ENCODE results near the gene SMOC2. TPM values are rescaled to one million over a fixed set of nuclear protein-coding genes. Genes with fewer than 3 reads are reported as not detected.

SMOC2 gene
- total and polyA plus RNA-seq, 3 experiments from 2014 or later: not detected

DNA sequence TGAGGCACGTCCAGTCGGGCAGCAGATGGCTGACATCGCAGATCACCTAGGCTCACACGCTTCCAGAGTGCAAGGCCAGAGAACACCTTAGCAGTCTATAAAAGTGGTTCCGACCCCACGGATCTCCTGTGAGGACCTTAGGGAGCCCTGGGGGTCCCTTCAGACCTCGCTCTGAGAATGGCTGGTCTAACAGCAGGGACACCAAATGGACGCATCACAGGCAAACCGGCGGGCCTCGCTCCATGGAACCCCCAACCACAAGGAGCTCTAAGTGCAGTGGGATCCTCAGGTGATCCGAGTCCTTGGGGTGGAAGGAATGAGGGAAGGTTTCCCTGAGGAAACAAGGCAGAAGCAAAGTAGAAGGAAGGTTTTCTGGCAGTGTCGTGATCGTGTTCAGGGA lies 135.4 kb downstream of the SMOC2 start:
- Histone ChIP-seq H3K36me3 (ENCODE audit: insufficient read depth, low read length) (no peaks in the 10 kb centered on the region), H3K27ac (ENCODE audit: low read depth, low read length) (no peak overlapping the region), H3K4me1 (ENCODE audit: insufficient read depth, low read length) (no peaks in the 10 kb centered on the region), H3K9me3 (ENCODE audit: low read length) (no peaks in the 10 kb centered on the region), H3K4me3 (ENCODE audit: low read length) (no peak overlapping the region), H3K27me3 (ENCODE audit: insufficient read depth, low read length, poor library complexity, severe bottlenecking) (no peaks in the 10 kb centered on the region)
- Mint-ChIP-seq H3K9me3 (no peaks in the 10 kb centered on the region), H3K27ac (no peak overlapping the region), H3K4me3 (no peak overlapping the region), H3K36me3 (no peaks in the 10 kb centered on the region), H3K27me3 (peaks cover 0 to 3% of the 10 kb centered on the region in 2 donors), H3K4me1 (no peaks in the 10 kb centered on the region)
- no peak for DNase-seq
- ChIA-PET CTCF (no interaction called here), POLR2A (no interaction called here)

DNA sequence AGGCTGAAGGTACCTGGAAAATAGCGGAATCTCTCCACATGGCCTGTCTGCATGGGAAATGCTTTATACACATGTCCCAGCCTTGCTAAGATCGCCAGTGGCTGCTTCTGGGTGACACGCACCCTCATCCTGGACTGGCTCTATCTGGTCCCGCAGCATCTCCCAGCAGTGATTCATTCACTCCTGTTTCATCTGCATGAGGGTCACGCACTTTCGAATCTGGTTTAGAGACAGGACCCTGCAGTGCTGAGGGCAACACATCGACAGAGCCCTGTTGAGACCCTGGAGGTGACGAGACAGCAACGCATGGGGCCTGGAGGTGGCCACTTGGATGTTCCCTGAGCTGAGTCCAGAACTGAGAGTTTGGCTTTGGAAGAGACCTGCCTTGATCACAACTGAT lies 136.5 kb downstream of the SMOC2 start:
- no peaks in the 10 kb centered on the region for H3K4me1 Mint-ChIP-seq
- H3K4me3 Mint-ChIP-seq: no peak overlapping the region
- H3K36me3 ChIP-seq (ENCODE audit: insufficient read depth, low read length): no peaks in the 10 kb centered on the region
- no peak overlapping the region for H3K4me3 ChIP-seq (ENCODE audit: low read length)
- DNase-seq: no peak
- no peak overlapping the region for H3K27ac ChIP-seq (ENCODE audit: low read depth, low read length)
- H3K36me3 Mint-ChIP-seq: no peaks in the 10 kb centered on the region
- H3K9me3 Mint-ChIP-seq: no peaks in the 10 kb centered on the region
- no peaks in the 10 kb centered on the region for H3K27me3 ChIP-seq (ENCODE audit: insufficient read depth, low read length, poor library complexity, severe bottlenecking)
- ChIA-PET CTCF (no interaction called here), POLR2A (no interaction called here)
- H3K4me1 ChIP-seq (ENCODE audit: insufficient read depth, low read length): no peaks in the 10 kb centered on the region
- H3K27ac Mint-ChIP-seq: no peak overlapping the region
- H3K27me3 Mint-ChIP-seq: peaks cover 0 to 7% of the 10 kb centered on the region in 2 donors
- no peaks in the 10 kb centered on the region for H3K9me3 ChIP-seq (ENCODE audit: low read length)

DNA sequence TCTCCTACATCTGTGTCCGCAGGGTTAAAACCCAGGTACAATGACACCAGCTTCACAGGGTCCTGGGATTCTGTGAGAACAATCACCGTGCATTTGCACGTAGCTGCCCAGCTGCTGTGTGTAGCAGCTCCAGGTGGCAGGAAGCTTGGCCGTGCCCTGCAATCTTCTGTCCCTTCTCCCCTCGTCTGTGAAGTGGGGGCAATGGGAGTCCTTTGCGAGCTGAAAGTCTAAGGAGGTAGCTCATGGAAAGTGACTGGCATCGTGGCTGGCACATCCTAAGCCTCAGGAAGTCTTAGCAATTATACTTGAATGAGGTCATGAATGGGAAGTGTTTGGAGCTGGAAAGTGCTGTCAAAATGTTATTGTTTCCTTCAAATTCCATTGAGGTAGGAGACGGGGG lies 137.1 kb downstream of the SMOC2 start:
- CTCF ChIA-PET: no interaction called here

DNA sequence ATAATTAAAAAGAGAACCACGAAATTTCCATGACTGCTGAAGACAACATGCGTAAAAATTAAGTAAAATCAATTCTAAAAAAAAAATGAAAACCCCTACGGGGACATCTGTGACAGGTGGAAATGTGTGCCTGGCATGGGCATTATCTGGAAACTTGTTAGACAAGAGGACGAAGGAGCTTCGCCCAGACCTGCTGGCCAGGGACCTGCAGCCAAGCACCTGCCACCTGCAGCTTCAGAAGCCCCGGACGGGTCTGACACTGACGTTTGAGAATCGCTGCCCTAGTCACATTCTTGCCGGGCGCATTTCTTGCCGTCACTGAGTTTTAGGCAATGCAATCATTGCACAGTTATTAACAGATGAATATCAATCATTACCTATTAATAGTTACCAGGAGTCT lies 140.3 kb downstream of the SMOC2 start:
- Histone ChIP-seq H3K27me3 (ENCODE audit: insufficient read depth, low read length, poor library complexity, severe bottlenecking) (no peaks in the 10 kb centered on the region), H3K27ac (ENCODE audit: low read depth, low read length) (no peak overlapping the region), H3K4me1 (ENCODE audit: insufficient read depth, low read length) (no peaks in the 10 kb centered on the region), H3K9me3 (ENCODE audit: low read length) (no peaks in the 10 kb centered on the region), H3K4me3 (ENCODE audit: low read length) (no peak overlapping the region), H3K36me3 (ENCODE audit: insufficient read depth, low read length) (no peaks in the 10 kb centered on the region)
- DNase-seq: no peak
- no peaks in the 10 kb centered on the region for H3K4me1 Mint-ChIP-seq
- H3K9me3 Mint-ChIP-seq: no peaks in the 10 kb centered on the region
- ChIA-PET POLR2A (no interaction called here), CTCF (no interaction called here)
- no peak overlapping the region for H3K27ac Mint-ChIP-seq
- H3K4me3 Mint-ChIP-seq: no peak overlapping the region
- H3K36me3 Mint-ChIP-seq: no peaks in the 10 kb centered on the region
- peaks cover 0 to 6% of the 10 kb centered on the region in 2 donors for H3K27me3 Mint-ChIP-seq

More for the DNA sequence above, 137.1 kb downstream of the SMOC2 start:
- no peak overlapping the region for H3K4me3 ChIP-seq (ENCODE audit: low read length)
- Mint-ChIP-seq H3K4me1 (no peaks in the 10 kb centered on the region), H3K27me3 (peaks cover 0 to 7% of the 10 kb centered on the region in 2 donors), H3K27ac (no peak overlapping the region), H3K4me3 (no peak overlapping the region), H3K36me3 (no peaks in the 10 kb centered on the region), H3K9me3 (no peaks in the 10 kb centered on the region)
- H3K27ac ChIP-seq (ENCODE audit: low read depth, low read length): no peak overlapping the region
- no peaks in the 10 kb centered on the region for H3K9me3 ChIP-seq (ENCODE audit: low read length)
- POLR2A ChIA-PET: no interaction called here
- H3K4me1 ChIP-seq (ENCODE audit: insufficient read depth, low read length): no peaks in the 10 kb centered on the region
- H3K27me3 ChIP-seq (ENCODE audit: insufficient read depth, low read length, poor library complexity, severe bottlenecking): no peaks in the 10 kb centered on the region
- no peaks in the 10 kb centered on the region for H3K36me3 ChIP-seq (ENCODE audit: insufficient read depth, low read length)
- DNase-seq: no peak

DNA sequence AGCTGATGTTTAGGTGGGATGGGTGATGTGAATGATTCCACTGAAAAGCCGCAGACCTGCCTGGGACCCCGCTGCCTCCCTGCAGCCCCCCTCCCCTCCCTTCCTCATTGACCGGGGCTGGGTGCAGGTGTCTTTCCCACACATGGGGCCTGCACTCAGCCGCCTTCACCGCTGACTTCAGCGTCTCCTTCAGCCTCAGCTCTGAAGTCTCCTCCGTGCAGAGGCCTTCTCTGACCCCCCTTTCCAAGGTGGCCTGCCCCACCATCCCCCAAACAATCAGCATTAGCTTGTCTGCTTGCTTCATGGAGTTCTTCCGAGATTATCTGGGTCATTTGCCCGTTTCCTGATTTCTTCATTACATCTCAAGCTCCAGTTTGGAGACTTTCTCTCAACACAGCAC lies 140.7 kb downstream of the SMOC2 start:
- no peaks in the 10 kb centered on the region for H3K9me3 ChIP-seq (ENCODE audit: low read length)
- H3K27ac Mint-ChIP-seq: no peak overlapping the region
- no peaks in the 10 kb centered on the region for H3K36me3 ChIP-seq (ENCODE audit: insufficient read depth, low read length)
- peaks cover 0 to 6% of the 10 kb centered on the region in 2 donors for H3K27me3 Mint-ChIP-seq
- POLR2A ChIA-PET: no interaction called here
- no peak overlapping the region for H3K4me3 ChIP-seq (ENCODE audit: low read length)
- H3K4me3 Mint-ChIP-seq: no peak overlapping the region
- H3K4me1 ChIP-seq (ENCODE audit: insufficient read depth, low read length): no peaks in the 10 kb centered on the region
- CTCF ChIA-PET: no interaction called here
- no peak overlapping the region for H3K27ac ChIP-seq (ENCODE audit: low read depth, low read length)
- no peaks in the 10 kb centered on the region for H3K9me3 Mint-ChIP-seq
- no peaks in the 10 kb centered on the region for H3K4me1 Mint-ChIP-seq
- H3K27me3 ChIP-seq (ENCODE audit: insufficient read depth, low read length, poor library complexity, severe bottlenecking): no peaks in the 10 kb centered on the region
- no peak for DNase-seq
- H3K36me3 Mint-ChIP-seq: no peaks in the 10 kb centered on the region

DNA sequence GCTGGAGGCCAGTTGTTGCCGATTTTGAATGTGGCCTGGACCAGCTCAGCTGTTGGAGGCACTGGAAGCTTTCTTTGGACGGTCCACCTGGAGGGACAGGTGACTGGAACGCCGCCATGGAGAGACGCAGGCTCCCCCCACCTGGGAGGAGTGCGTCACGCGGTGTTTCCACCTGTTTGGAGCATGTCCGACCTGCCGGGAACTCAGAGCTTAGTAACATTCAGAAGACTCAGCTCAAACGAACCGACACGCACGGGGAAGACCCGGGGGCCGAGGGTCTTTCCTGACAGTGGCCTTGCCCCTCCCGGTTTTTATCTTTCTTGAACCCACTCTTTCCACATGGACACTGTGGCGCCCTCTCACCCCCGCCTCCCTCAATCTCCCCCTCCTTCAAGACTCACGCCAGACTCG lies 141.6 kb downstream of the SMOC2 start:
- H3K4me3 Mint-ChIP-seq: no peak overlapping the region
- Histone ChIP-seq H3K27me3 (ENCODE audit: insufficient read depth, low read length, poor library complexity, severe bottlenecking) (no peaks in the 10 kb centered on the region), H3K9me3 (ENCODE audit: low read length) (no peaks in the 10 kb centered on the region), H3K4me3 (ENCODE audit: low read length) (no peak overlapping the region), H3K4me1 (ENCODE audit: insufficient read depth, low read length) (no peaks in the 10 kb centered on the region), H3K27ac (ENCODE audit: low read depth, low read length) (no peak overlapping the region), H3K36me3 (ENCODE audit: insufficient read depth, low read length) (no peaks in the 10 kb centered on the region)
- no peak for DNase-seq
- POLR2A ChIA-PET: no interaction called here
- H3K9me3 Mint-ChIP-seq: no peaks in the 10 kb centered on the region
- CTCF ChIA-PET: no interaction called here
- H3K36me3 Mint-ChIP-seq: no peaks in the 10 kb centered on the region
- H3K27me3 Mint-ChIP-seq: peaks cover 6% of the 10 kb centered on the region in 2 donors
- H3K27ac Mint-ChIP-seq: no peak overlapping the region
- H3K4me1 Mint-ChIP-seq: no peaks in the 10 kb centered on the region

DNA sequence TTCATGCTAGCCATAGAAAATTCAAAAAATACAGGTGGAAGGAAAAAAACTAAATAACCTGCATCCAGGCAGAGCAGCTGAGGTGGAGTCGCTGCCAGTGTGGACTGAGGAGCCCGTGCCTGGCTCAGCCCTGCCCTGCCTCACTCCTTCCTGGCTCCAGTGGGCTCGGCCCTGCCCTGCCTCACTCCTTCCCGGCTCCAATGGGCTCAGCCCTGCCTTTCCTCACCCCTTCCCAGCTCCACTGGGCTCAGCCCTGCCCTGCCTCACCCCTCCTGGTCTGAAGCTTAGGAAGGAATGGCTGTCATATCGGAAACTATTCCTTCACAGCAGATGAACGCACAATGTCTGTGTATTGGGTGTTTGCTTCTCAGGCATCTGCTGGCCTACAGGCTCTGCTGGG lies 142.1 kb downstream of the SMOC2 start:
- Mint-ChIP-seq H3K4me1 (no peaks in the 10 kb centered on the region), H3K36me3 (no peaks in the 10 kb centered on the region), H3K9me3 (no peaks in the 10 kb centered on the region), H3K4me3 (no peak overlapping the region), H3K27ac (no peak overlapping the region), H3K27me3 (peaks cover 6% of the 10 kb centered on the region in 2 donors)
- Histone ChIP-seq H3K9me3 (ENCODE audit: low read length) (no peaks in the 10 kb centered on the region), H3K36me3 (ENCODE audit: insufficient read depth, low read length) (no peaks in the 10 kb centered on the region), H3K4me3 (ENCODE audit: low read length) (no peak overlapping the region), H3K27me3 (ENCODE audit: insufficient read depth, low read length, poor library complexity, severe bottlenecking) (no peaks in the 10 kb centered on the region), H3K4me1 (ENCODE audit: insufficient read depth, low read length) (no peaks in the 10 kb centered on the region), H3K27ac (ENCODE audit: low read depth, low read length) (no peak overlapping the region)
- ChIA-PET POLR2A (no interaction called here), CTCF (no interaction called here)
- DNase-seq: no peak

DNA sequence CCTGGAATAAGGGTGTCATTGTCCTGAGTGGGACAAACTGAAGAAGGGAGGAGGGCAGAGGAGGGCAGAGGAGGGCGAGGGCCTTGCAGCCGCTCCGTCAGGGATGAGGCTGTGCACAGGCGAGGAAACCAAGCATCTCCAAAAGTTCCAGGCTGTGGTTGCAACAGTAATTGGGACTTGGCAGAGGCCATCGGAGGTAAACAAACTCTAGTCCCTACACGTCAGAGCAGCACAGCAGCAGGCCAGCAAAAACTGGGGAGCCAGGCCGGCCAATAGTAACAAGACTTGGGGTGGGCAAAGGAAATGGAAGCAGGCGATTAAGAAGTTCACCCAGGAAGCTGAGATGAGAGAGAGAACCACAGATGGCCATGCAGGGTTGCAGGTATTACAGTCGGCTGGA lies 142.8 kb downstream of the SMOC2 start:
- H3K4me1 Mint-ChIP-seq: no peaks in the 10 kb centered on the region

DNA sequence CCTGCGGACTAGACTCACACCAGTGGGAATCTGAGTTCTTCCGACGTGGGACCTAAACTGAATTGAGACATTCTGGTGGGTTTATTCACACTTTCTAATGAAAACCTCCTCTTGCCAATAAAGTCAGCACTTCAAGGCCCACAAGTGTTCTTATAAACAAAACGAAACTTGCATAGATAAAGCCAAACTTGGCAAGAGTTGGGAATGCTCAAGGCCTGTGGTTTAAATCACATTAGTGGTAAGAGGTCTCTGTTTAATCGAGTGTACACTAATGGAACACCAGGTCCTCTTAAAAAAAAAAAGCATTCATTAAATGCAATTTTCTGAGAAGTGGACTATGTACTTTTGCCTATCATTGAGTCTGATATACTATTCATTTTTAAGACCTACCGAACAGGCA lies 143.3 kb downstream of the SMOC2 start:
- H3K9me3 Mint-ChIP-seq: no peaks in the 10 kb centered on the region
- H3K27ac ChIP-seq (ENCODE audit: low read depth, low read length): no peak overlapping the region
- no peaks in the 10 kb centered on the region for H3K36me3 ChIP-seq (ENCODE audit: insufficient read depth, low read length)
- H3K36me3 Mint-ChIP-seq: no peaks in the 10 kb centered on the region
- H3K4me1 Mint-ChIP-seq: no peaks in the 10 kb centered on the region
- H3K4me3 Mint-ChIP-seq: no peak overlapping the region
- ChIA-PET CTCF (no interaction called here), POLR2A (no interaction called here)
- no peaks in the 10 kb centered on the region for H3K27me3 ChIP-seq (ENCODE audit: insufficient read depth, low read length, poor library complexity, severe bottlenecking)
- H3K4me1 ChIP-seq (ENCODE audit: insufficient read depth, low read length): no peaks in the 10 kb centered on the region
- no peak overlapping the region for H3K4me3 ChIP-seq (ENCODE audit: low read length)
- no peak for DNase-seq
- H3K27me3 Mint-ChIP-seq: peaks cover 6 to 11% of the 10 kb centered on the region in 2 donors
- H3K9me3 ChIP-seq (ENCODE audit: low read length): no peaks in the 10 kb centered on the region
- no peak overlapping the region for H3K27ac Mint-ChIP-seq

More for the DNA sequence above, 142.8 kb downstream of the SMOC2 start:
- no peak overlapping the region for H3K27ac Mint-ChIP-seq
- H3K9me3 Mint-ChIP-seq: no peaks in the 10 kb centered on the region
- Histone ChIP-seq H3K9me3 (ENCODE audit: low read length) (no peaks in the 10 kb centered on the region), H3K4me3 (ENCODE audit: low read length) (no peak overlapping the region), H3K36me3 (ENCODE audit: insufficient read depth, low read length) (no peaks in the 10 kb centered on the region), H3K4me1 (ENCODE audit: insufficient read depth, low read length) (no peaks in the 10 kb centered on the region), H3K27me3 (ENCODE audit: insufficient read depth, low read length, poor library complexity, severe bottlenecking) (no peaks in the 10 kb centered on the region), H3K27ac (ENCODE audit: low read depth, low read length) (no peak overlapping the region)
- peaks cover 6 to 9% of the 10 kb centered on the region in 2 donors for H3K27me3 Mint-ChIP-seq
- H3K4me3 Mint-ChIP-seq: no peak overlapping the region
- CTCF ChIA-PET: no interaction called here
- DNase-seq: no peak
- H3K36me3 Mint-ChIP-seq: no peaks in the 10 kb centered on the region
- POLR2A ChIA-PET: no interaction called here
